ENCODE data around the gene PRKD2.
A peak's percentile ranks its signal among the peaks of the same experiment; 100 is the strongest.
"Not testable (repeated sequence)": the region's sequence is repeated elsewhere in the genome, so short reads cannot be mapped to it uniquely, and the experiment has no call there.

The PRKD2 gene

GRCh38 chr19:46717034-46717715 is at the start of gene PRKD2:
TSS of gene PRKD2 (minus strand) at chr19:46717114. CDS start at chr19:46716370, 744 bp downstream.
- peak; percentile 24 for DNase-seq

GRCh38 chr19:46764817-46765291 is 47.9 kb upstream of the PRKD2 start:
- no peak for DNase-seq

- no peak for DNase-seq
These were observed 45.5 kb upstream of the PRKD2 start for GRCh38 chr19:46762245-46762890.

GRCh38 chr19:46761418-46761831 is 44.5 kb upstream of the PRKD2 start:
- DNase-seq = no peak

- DNase-seq = not testable (repeated sequence)
These were observed 44.0 kb upstream of the PRKD2 start for GRCh38 chr19:46760897-46761296.

GRCh38 chr19:46760363-46760762 is 43.4 kb upstream of the PRKD2 start:
- DNase-seq = no peak

GRCh38 chr19:46759817-46760333 is 43.0 kb upstream of the PRKD2 start:
- no peak for DNase-seq

GRCh38 chr19:46759206-46759605 is 42.3 kb upstream of the PRKD2 start:
- DNase-seq = no peak

- no peak for DNase-seq
These were observed 39.6 kb upstream of the PRKD2 start for GRCh38 chr19:46756544-46756888.

- DNase-seq = no peak
These were observed 39.1 kb upstream of the PRKD2 start for GRCh38 chr19:46755853-46756543.

- DNase-seq = no peak
These were observed 38.4 kb upstream of the PRKD2 start for GRCh38 chr19:46755077-46755852.

GRCh38 chr19:46753420-46754155 is 36.7 kb upstream of the PRKD2 start:
- no peak for DNase-seq

- DNase-seq = peak; percentile 13
These were observed 31.6 kb upstream of the PRKD2 start for GRCh38 chr19:46748325-46749109.

- no peak for DNase-seq
These were observed 29.6 kb upstream of the PRKD2 start, which contains the start of gene STRN4 for GRCh38 chr19:46746281-46747057. TSS of gene STRN4 (minus strand) at chr19:46746450. CDS start at chr19:46746430, 20 bp downstream.

- no peak for DNase-seq
These were observed 28.8 kb upstream of the PRKD2 start, which contains the start of gene FKRP for GRCh38 chr19:46745521-46746280. TSS of gene FKRP (plus strand) at chr19:46746057. CDS start at chr19:46755451, 9,394 bp downstream.

GRCh38 chr19:46745030-46745429 is 28.1 kb upstream of the PRKD2 start:
- no peak for DNase-seq

- DNase-seq = no peak
These were observed 27.2 kb upstream of the PRKD2 start for GRCh38 chr19:46744005-46744691.

- no peak for DNase-seq
These were observed 26.1 kb upstream of the PRKD2 start for GRCh38 chr19:46742926-46743480.
